Measurements from ENCODE around the gene EML4. TPM values are rescaled to one million over a fixed set of nuclear protein-coding genes. Genes with fewer than 3 reads are reported as not detected.
"Not testable (repeated sequence)": the region's sequence is repeated elsewhere in the genome, so short reads cannot be mapped to it uniquely, and the experiment has no call there.

The EML4 gene
- total RNA-seq, 1 donor from 2014 or later: 41.1 TPM

DNA sequence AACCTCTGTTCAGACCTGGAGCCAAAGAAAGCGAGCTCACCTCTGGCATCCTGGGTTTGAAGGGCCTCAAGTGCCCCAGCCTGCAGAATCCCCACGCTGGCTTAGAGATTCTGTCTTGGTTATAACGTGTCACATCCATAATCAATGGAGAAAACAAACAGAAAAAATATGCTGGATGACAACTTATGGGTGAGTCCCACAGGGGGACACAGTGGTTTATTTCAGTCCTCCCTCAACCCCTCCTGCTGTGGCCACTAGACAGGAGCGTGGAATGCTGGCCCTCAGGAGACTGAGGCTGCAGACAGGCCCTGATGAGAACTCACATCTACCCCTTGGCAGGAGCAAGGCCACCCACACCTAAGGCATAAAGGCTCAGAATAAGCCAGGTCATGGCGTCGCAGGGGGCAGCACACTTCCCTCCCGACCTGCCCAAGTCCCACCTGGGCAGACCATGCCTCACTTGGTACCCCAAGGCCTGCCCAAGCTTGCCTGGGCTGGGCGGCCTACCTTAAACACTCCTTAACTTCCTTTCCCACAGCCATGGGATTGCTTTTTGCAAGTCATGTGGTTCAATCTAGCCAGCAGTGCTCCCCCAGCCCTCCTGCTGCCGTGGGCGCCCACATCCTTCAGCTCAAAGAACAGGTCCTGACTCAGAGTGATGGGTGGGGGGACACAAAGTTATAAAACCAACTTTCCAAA, 171.9 kb downstream of the EML4 start:
- Mint-ChIP-seq H3K9me3 (ENCODE audit: unreplicated experiment) (no peaks in the 10 kb centered on the region), H3K27me3 (ENCODE audit: unreplicated experiment) (no peaks in the 10 kb centered on the region), H3K4me3 (ENCODE audit: unreplicated experiment) (no peak overlapping the region), H3K27ac (ENCODE audit: unreplicated experiment) (no peak overlapping the region), H3K36me3 (ENCODE audit: unreplicated experiment) (peaks cover 43% of the 10 kb centered on the region), H3K4me1 (ENCODE audit: unreplicated experiment) (peaks cover 22% of the 10 kb centered on the region)
- no peak for DNase-seq (ENCODE audit: extremely low spot score, unreplicated experiment)
- TF ChIP-seq, protein P1, sequence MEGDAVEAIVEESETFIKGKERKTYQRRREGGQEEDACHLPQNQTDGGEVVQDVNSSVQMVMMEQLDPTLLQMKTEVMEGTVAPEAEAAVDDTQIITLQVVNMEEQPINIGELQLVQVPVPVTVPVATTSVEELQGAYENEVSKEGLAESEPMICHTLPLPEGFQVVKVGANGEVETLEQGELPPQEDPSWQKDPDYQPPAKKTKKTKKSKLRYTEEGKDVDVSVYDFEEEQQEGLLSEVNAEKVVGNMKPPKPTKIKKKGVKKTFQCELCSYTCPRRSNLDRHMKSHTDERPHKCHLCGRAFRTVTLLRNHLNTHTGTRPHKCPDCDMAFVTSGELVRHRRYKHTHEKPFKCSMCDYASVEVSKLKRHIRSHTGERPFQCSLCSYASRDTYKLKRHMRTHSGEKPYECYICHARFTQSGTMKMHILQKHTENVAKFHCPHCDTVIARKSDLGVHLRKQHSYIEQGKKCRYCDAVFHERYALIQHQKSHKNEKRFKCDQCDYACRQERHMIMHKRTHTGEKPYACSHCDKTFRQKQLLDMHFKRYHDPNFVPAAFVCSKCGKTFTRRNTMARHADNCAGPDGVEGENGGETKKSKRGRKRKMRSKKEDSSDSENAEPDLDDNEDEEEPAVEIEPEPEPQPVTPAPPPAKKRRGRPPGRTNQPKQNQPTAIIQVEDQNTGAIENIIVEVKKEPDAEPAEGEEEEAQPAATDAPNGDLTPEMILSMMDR (IDR thresholded peaks at IDR 0.05): no peak

DNA sequence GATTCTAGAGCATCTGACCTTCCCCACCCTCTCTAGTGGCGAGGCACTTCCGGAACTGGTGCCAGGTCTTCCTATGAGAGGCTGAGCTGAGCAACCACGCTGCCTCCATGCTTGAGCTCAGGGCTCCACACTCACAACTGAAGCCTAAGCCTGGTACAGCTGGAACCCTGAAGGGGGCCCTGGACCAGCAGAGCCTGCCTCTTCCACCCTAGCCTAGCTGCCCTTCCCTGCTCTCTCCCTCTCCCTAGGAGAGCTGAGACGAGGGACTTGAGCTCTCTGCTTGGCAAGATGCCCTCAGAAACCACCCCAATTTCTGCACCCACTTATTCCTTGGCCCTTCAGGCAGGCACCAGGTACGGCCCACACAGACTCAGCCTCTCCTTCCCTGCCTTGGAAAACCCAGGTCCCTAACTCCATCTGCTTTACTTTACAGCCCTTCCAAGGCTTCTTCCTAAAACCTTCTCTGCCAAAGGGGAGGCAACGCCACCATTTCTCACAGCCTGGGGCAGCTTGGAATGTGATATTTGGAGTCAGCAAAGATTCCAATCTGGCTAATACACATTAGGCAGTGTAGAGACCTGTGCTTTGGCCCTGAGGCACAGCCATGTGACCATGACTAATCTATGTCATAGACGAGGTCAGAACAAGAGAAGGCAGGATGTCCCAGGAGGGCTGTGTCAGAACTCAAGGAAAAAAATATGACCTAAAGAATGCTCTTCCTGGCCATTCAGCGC, 173.1 kb downstream of the EML4 start:
- Mint-ChIP-seq H3K4me3 (ENCODE audit: unreplicated experiment) (no peak overlapping the region), H3K27ac (ENCODE audit: unreplicated experiment) (peak overlapping the region; percentile 83), H3K36me3 (ENCODE audit: unreplicated experiment) (peaks cover 41% of the 10 kb centered on the region), H3K4me1 (ENCODE audit: unreplicated experiment) (peaks cover 22% of the 10 kb centered on the region), H3K9me3 (ENCODE audit: unreplicated experiment) (no peaks in the 10 kb centered on the region), H3K27me3 (ENCODE audit: unreplicated experiment) (no peaks in the 10 kb centered on the region)
- TF ChIP-seq, protein P1 (IDR thresholded peaks at IDR 0.05): no peak
- DNase-seq (ENCODE audit: extremely low spot score, unreplicated experiment): no peak

DNA sequence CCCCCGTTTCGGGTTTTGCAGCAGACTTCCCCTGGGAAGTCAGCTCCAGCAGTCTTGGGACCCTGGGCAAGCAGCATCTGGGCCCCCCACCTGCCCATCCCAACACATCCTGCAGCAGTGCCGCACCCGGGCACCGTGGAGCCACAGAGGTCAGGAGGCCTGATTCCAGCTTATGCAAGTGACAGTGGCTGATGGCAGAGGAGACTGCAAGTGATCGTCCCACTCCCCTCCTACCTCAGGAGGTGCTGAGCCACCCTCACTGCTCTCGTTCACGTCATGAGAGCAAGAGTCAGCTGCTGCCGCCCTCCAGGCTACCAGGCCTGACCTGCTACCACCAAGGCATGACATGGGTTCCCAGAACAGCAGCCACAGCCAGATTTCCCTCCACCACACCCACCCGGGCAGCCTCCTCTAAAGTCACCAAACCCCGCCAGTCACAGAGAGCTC, 173.7 kb downstream of the EML4 start:
- Mint-ChIP-seq H3K27ac (ENCODE audit: unreplicated experiment) (peak overlapping the region; percentile 83), H3K36me3 (ENCODE audit: unreplicated experiment) (peaks cover 38% of the 10 kb centered on the region), H3K4me3 (ENCODE audit: unreplicated experiment) (no peak overlapping the region), H3K9me3 (ENCODE audit: unreplicated experiment) (no peaks in the 10 kb centered on the region), H3K4me1 (ENCODE audit: unreplicated experiment) (peaks cover 22% of the 10 kb centered on the region), H3K27me3 (ENCODE audit: unreplicated experiment) (no peaks in the 10 kb centered on the region)
- DNase-seq (ENCODE audit: extremely low spot score, unreplicated experiment): no peak
- TF ChIP-seq, protein P1 (IDR thresholded peaks at IDR 0.05): no peak

DNA sequence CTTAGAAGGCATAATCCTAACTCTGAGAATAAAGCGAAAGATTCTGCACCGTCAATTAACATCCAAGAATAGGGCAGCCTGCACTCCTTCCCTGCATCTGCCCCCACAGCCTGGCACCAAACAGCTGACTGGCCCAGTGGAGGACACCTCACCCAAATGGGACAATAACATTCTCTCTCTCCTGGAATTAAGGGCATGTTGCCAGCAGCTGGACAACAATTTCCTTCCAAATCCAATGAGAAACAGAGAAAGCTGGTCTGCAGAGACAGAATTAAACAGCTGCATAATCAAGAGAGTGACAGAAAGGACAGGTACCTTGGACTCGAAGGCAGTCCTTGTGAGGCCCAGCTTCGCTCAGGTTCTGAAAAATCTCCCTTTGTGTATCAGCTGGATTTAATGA, 176.8 kb downstream of the EML4 start:
- H3K27me3 Mint-ChIP-seq (ENCODE audit: unreplicated experiment): no peaks in the 10 kb centered on the region
- TF ChIP-seq, protein P1 (IDR thresholded peaks at IDR 0.05): no peak
- H3K4me3 Mint-ChIP-seq (ENCODE audit: unreplicated experiment): no peak overlapping the region
- no peaks in the 10 kb centered on the region for H3K9me3 Mint-ChIP-seq (ENCODE audit: unreplicated experiment)
- DNase-seq (ENCODE audit: extremely low spot score, unreplicated experiment): no peak
- no peak overlapping the region for H3K27ac Mint-ChIP-seq (ENCODE audit: unreplicated experiment)
- peaks cover 24% of the 10 kb centered on the region for H3K4me1 Mint-ChIP-seq (ENCODE audit: unreplicated experiment)
- peaks cover 38% of the 10 kb centered on the region for H3K36me3 Mint-ChIP-seq (ENCODE audit: unreplicated experiment)

DNA sequence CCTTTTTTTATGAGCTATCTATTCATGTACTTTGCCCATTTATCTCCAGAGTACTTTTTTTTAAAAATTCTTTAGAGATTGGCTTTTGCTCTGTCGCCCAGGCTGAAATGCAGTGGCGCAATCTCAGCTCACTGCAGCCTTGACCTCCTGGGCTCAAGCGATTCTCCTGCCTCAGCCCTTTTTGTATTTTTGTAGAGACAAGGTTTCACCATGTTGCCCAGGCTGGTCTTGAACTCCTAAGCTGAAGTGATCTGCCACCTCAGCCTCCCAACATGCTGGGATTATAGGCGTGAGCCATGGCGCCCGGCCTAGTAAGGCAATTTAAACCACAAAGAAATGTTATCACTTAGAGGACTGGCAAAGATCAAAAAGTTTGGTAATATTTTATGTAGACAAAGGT, 177.7 kb downstream of the EML4 start:
- H3K4me3 Mint-ChIP-seq (ENCODE audit: unreplicated experiment); H3K27ac Mint-ChIP-seq (ENCODE audit: unreplicated experiment); H3K9me3 Mint-ChIP-seq (ENCODE audit: unreplicated experiment); DNase-seq (ENCODE audit: extremely low spot score, unreplicated experiment); H3K27me3 Mint-ChIP-seq (ENCODE audit: unreplicated experiment): not testable (repeated sequence)
- Mint-ChIP-seq H3K4me1 (ENCODE audit: unreplicated experiment) (peaks cover 19% of the 10 kb centered on the region), H3K36me3 (ENCODE audit: unreplicated experiment) (peaks cover 42% of the 10 kb centered on the region)

DNA sequence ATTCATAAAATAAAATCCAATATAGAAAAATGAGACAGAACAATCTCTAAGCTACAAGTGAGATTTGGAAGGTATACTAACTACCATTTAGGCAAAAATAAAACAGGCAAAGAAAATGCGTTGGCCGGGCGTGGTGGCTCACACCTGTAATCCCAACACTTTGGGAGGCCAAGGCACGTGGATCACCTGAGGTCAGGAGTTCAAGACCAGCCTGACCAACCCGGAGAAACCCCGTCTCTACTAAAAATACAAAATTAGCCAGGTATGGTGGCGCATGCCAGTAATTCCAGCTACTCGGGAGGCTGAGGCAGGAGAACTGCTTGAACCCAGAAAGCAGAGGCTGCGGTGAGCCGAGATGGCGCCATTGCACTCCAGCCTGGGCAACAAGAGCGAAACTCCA, 178.4 kb downstream of the EML4 start:
- H3K36me3 Mint-ChIP-seq (ENCODE audit: unreplicated experiment): peaks cover 42% of the 10 kb centered on the region
- DNase-seq (ENCODE audit: extremely low spot score, unreplicated experiment); H3K4me3 Mint-ChIP-seq (ENCODE audit: unreplicated experiment); H3K27ac Mint-ChIP-seq (ENCODE audit: unreplicated experiment); H3K27me3 Mint-ChIP-seq (ENCODE audit: unreplicated experiment); H3K9me3 Mint-ChIP-seq (ENCODE audit: unreplicated experiment): not testable (repeated sequence)
- H3K4me1 Mint-ChIP-seq (ENCODE audit: unreplicated experiment): peaks cover 12% of the 10 kb centered on the region
